WTC11 (cell line): ENCODE results near the gene BACH2. TPM values are rescaled to one million over a fixed set of nuclear protein-coding genes. Genes with fewer than 3 reads are reported as not detected.
"Not testable (repeated sequence)": the region's sequence is repeated elsewhere in the genome, so short reads cannot be mapped to it uniquely, and the experiment has no call there.

Source experiments
- ATAC-seq: fragments of 200-7000 bp; cut with Tn5 transposase; 2 replicates; pipeline ENCODE4 v1.10.0; 2021; ENCODE audit warnings: mild to moderate bottlenecking, moderate library complexity
- CTCF ChIA-PET: fragments of 300-600 bp; sonication (Branson Sonifier 250); formaldehyde crosslinking; loops from one replicate; lab custom pipeline; 2021; ENCODE audit warnings: antibody characterized with exemption; lab: Charles Lee
- POLR2A ChIA-PET: fragments of 350-600 bp; sonication (Branson Sonifier 250); formaldehyde crosslinking; loops from one replicate; lab custom pipeline; 2021; ENCODE audit warnings: antibody characterized with exemption; lab: Charles Lee
- DNase-seq: peaks from one replicate; pipeline ENCODE4 v3.0.0; 2021; ENCODE audit warnings: low spot score
- H3K27ac Mint-ChIP-seq: 2 replicates; pipeline ENCODE4 v1.8.0; 2021; ENCODE audit warnings: mixed read lengths
- H3K27me3 Mint-ChIP-seq: 2 replicates; pipeline ENCODE4 v1.8.0; 2021; ENCODE audit warnings: low read depth, mild to moderate bottlenecking, moderate library complexity, mixed read lengths
- H3K36me3 Mint-ChIP-seq: 2 replicates; pipeline ENCODE4 v1.8.0; 2021; ENCODE audit warnings: mixed read lengths
- H3K4me1 Mint-ChIP-seq: 2 replicates; pipeline ENCODE4 v1.8.0; 2022; ENCODE audit warnings: mixed read lengths
- H3K4me3 Mint-ChIP-seq: 2 replicates; pipeline ENCODE4 v1.8.0; 2021; ENCODE audit warnings: mild to moderate bottlenecking, moderate library complexity, mixed read lengths
- H3K9me3 Mint-ChIP-seq: 2 replicates; pipeline ENCODE4 v1.8.0; 2021; ENCODE audit warnings: mixed read lengths
- CREM ChIP-seq: sonication (generic); formaldehyde crosslinking; IDR thresholded peaks from 2 replicates; pipeline ENCODE4 v1.8.1; 2022; ENCODE audit warnings: mild to moderate bottlenecking, missing genetic modification reagents, moderate library complexity
- ETV6 ChIP-seq: sonication (generic); formaldehyde crosslinking; IDR thresholded peaks from 2 replicates; pipeline ENCODE4 v1.8.1; 2022; ENCODE audit warnings: mild to moderate bottlenecking, missing genetic modification reagents
- FOXP1 ChIP-seq: sonication (generic); formaldehyde crosslinking; IDR thresholded peaks from 2 replicates; pipeline ENCODE4 v1.8.0; 2022; ENCODE audit warnings: missing genetic modification reagents, mild to moderate bottlenecking, moderate library complexity, borderline replicate concordance
- HMGA2 ChIP-seq: fragments of 250-450 bp; sonication (Bioruptor Pico); IDR thresholded peaks from 2 replicates; pipeline ENCODE4 v1.4.0; 2021; ENCODE audit warnings: mild to moderate bottlenecking, moderate library complexity
- JUN ChIP-seq: sonication (generic); formaldehyde crosslinking; IDR thresholded peaks from 2 replicates; pipeline ENCODE4 v1.8.0; 2023; ENCODE audit warnings: mild to moderate bottlenecking, missing genetic modification reagents
- KAT7 ChIP-seq: sonication (generic); formaldehyde crosslinking; IDR thresholded peaks from 2 replicates; pipeline ENCODE4 v1.8.1; 2023; ENCODE audit warnings: missing genetic modification reagents, mild to moderate bottlenecking, borderline replicate concordance
- NFE2L1 ChIP-seq: sonication (generic); formaldehyde crosslinking; IDR thresholded peaks from 2 replicates; pipeline ENCODE4 v1.8.1; 2023; ENCODE audit warnings: missing genetic modification reagents
- RORB ChIP-seq: fragments of 250-450 bp; sonication (Bioruptor Pico); IDR thresholded peaks from 2 replicates; pipeline ENCODE4 v1.9.0; 2021; ENCODE audit warnings: mild to moderate bottlenecking
- TCF7 ChIP-seq: sonication (generic); formaldehyde crosslinking; IDR thresholded peaks from 2 replicates; pipeline ENCODE4 v1.8.0; 2022; ENCODE audit warnings: mild to moderate bottlenecking, low read depth, missing genetic modification reagents, moderate library complexity
- ZNF219 ChIP-seq: sonication (generic); formaldehyde crosslinking; IDR thresholded peaks from 2 replicates; pipeline ENCODE4 v1.8.0; 2023; ENCODE audit warnings: missing genetic modification reagents, mild to moderate bottlenecking, borderline replicate concordance
- ZNF423 ChIP-seq: fragments of 250-450 bp; sonication (Bioruptor Pico); IDR thresholded peaks from 2 replicates; pipeline ENCODE4 v2.1.2; 2022; ENCODE audit warnings: mild to moderate bottlenecking, moderate library complexity
- total RNA-seq: library from RNA; stranded (reverse); gene quantifications from 3 replicates; pipeline ENCODE4 v1.2.3, GENCODE V29; 2021
- TF ChIP-seq, protein P1 (sequence below): sonication (generic); formaldehyde crosslinking; IDR thresholded peaks from 2 replicates; pipeline ENCODE4 v1.8.1; 2023; ENCODE audit warnings: mild to moderate bottlenecking, missing genetic modification reagents, moderate library complexity
- TF ChIP-seq, protein P2 (sequence below): sonication (generic); formaldehyde crosslinking; IDR thresholded peaks from 2 replicates; pipeline ENCODE4 v1.8.0; 2023; ENCODE audit warnings: missing genetic modification reagents
- TF ChIP-seq, protein P3 (sequence below): fragments of 250-450 bp; sonication (Bioruptor Pico); IDR thresholded peaks from 2 replicates; pipeline ENCODE4 v1.8.0; 2021; ENCODE audit warnings: mild to moderate bottlenecking
- TF ChIP-seq, protein P4 (sequence below): sonication (generic); formaldehyde crosslinking; IDR thresholded peaks from 2 replicates; pipeline ENCODE4 v1.8.0; 2022; ENCODE audit warnings: mild to moderate bottlenecking, missing genetic modification reagents
- TF ChIP-seq, protein P5 (sequence below): sonication (generic); formaldehyde crosslinking; IDR thresholded peaks from 2 replicates; pipeline ENCODE4 v1.8.1; 2023; ENCODE audit warnings: mild to moderate bottlenecking, missing genetic modification reagents, borderline replicate concordance
- TF ChIP-seq, protein P6 (sequence below): sonication (generic); formaldehyde crosslinking; IDR thresholded peaks from 2 replicates; pipeline ENCODE4 v1.8.0; 2022; ENCODE audit warnings: mild to moderate bottlenecking, missing genetic modification reagents
- TF ChIP-seq, protein P7 (sequence below): fragments of 250-450 bp; sonication (Bioruptor Pico); IDR thresholded peaks from 2 replicates; pipeline ENCODE4 v2.1.2; 2022; ENCODE audit warnings: mild to moderate bottlenecking, moderate library complexity
- TF ChIP-seq, protein P8 (sequence below): sonication (generic); formaldehyde crosslinking; IDR thresholded peaks from 2 replicates; pipeline ENCODE4 v1.8.1; 2022; ENCODE audit warnings: mild to moderate bottlenecking, moderate library complexity, missing genetic modification reagents
- TF ChIP-seq, protein P9 (sequence below): sonication (generic); formaldehyde crosslinking; IDR thresholded peaks from 2 replicates; pipeline ENCODE4 v1.8.1; 2022; ENCODE audit warnings: mild to moderate bottlenecking, missing genetic modification reagents, moderate library complexity, borderline replicate concordance

BACH2 gene
- total RNA-seq, 1 experiment from 2014 or later: 5.9 TPM

DNA sequence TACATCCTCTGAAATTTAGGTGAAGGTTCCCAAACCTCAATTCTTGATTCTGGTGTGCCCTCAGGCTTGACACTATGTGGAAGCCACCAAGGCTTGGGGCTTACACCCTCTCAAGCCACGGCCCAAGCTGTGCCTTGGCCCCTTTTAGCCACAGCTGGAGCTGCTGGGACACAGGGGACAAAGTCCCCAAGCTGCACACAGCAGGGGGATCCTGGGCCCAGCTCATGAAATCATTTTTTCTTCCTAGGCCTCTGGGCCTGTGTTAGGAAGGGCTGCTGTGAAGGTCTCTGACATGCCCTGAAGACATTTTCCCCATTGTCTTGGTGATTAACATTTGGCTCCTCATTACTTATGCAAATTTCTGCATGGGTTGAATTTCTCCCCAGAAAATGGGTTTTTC, 37.3 kb upstream of the BACH2 start (continued):
- TF ChIP-seq JUN (no peak), HMGA2 (CRISPR knock-in tag) (no peak), ZNF219 (no peak)

DNA sequence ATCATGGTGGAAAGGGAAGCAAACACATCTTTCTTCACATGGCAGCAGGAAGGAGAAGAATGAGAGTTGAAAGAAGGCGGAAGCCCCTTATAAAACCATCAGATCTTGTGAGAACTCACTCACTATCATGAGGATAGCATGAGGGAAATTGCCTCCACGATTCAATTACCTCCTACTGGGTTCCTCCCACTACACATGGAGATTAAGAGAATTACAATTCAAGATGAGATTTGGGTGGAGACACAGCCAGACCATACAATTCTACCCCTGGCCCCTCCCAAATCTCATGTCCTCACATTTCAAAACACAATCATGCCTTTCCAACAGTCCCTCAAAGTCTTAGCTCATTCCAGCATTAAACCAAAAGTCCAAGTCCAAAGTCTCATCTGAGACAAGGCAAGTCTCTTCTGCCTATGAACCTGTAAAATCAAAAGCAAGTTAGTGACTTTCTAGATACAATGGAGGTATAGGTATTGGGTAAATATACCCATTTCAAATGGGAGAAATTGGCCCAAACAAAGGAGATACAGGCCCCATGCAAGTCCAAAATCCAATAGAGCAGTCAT, 36.4 kb upstream of the BACH2 start:
- Mint-ChIP-seq H3K36me3 (peaks cover 20% of the 10 kb centered on the region), H3K4me1 (peaks cover 21% of the 10 kb centered on the region), H3K9me3 (peaks cover 28% of the 10 kb centered on the region)
- H3K27ac Mint-ChIP-seq, CTCF ChIA-PET, ATAC-seq, H3K27me3 Mint-ChIP-seq, POLR2A ChIA-PET, H3K4me3 Mint-ChIP-seq, DNase-seq: not testable (repeated sequence)

DNA sequence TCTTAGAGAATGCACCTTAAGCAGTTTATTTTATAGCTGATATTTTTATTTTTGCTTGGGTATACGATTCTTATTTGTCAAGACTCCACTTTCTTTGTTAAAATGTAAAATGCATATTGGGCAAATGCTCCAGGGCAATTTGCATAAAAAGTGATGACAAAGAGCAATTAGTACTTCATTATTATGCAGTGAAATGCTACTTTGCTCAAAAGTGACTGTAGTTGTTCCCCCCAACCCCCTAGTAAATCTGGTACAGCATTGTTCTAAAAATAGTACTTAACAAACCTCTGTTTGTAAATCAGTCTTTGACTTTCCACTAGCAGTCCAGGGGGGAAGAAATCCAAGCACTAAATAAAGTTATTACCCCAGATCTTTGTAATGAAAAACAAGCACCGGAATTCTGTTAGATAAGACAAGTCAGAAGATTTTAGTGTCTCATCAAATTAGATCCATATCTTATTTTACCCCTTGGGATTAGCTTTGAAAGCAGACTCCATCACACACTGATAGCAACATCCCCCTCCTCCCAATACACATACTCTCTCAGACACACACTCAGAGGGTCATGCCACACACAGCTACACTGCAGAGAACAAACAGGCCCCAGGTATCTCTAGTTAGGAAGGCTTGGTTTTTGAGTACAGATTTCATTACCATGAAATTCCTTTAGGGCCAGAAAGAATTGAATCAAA, 32.9 kb upstream of the BACH2 start:
- peak overlapping the region; percentile 55; the same call in 1 of the 2 replicates for H3K27ac Mint-ChIP-seq
- TF ChIP-seq, protein P1, sequence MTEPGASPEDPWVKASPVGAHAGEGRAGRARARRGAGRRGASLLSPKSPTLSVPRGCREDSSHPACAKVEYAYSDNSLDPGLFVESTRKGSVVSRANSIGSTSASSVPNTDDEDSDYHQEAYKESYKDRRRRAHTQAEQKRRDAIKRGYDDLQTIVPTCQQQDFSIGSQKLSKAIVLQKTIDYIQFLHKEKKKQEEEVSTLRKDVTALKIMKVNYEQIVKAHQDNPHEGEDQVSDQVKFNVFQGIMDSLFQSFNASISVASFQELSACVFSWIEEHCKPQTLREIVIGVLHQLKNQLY: no peak
- TF ChIP-seq NFE2L1 (CRISPR knock-in tag) (no peak), TCF7 (no peak), ETV6 (CRISPR knock-in tag) (no peak), JUN (no peak), RORB (CRISPR knock-in tag) (no peak), ZNF423 (CRISPR knock-in tag) (no peak), KAT7 (CRISPR knock-in tag) (no peak), CREM (CRISPR knock-in tag) (no peak), FOXP1 (no peak)
- TF ChIP-seq, protein P2, sequence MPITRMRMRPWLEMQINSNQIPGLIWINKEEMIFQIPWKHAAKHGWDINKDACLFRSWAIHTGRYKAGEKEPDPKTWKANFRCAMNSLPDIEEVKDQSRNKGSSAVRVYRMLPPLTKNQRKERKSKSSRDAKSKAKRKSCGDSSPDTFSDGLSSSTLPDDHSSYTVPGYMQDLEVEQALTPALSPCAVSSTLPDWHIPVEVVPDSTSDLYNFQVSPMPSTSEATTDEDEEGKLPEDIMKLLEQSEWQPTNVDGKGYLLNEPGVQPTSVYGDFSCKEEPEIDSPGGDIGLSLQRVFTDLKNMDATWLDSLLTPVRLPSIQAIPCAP: no peak
- TF ChIP-seq, protein P3, sequence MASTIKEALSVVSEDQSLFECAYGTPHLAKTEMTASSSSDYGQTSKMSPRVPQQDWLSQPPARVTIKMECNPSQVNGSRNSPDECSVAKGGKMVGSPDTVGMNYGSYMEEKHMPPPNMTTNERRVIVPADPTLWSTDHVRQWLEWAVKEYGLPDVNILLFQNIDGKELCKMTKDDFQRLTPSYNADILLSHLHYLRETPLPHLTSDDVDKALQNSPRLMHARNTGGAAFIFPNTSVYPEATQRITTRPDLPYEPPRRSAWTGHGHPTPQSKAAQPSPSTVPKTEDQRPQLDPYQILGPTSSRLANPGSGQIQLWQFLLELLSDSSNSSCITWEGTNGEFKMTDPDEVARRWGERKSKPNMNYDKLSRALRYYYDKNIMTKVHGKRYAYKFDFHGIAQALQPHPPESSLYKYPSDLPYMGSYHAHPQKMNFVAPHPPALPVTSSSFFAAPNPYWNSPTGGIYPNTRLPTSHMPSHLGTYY: no peak
- TF ChIP-seq, protein P4, sequence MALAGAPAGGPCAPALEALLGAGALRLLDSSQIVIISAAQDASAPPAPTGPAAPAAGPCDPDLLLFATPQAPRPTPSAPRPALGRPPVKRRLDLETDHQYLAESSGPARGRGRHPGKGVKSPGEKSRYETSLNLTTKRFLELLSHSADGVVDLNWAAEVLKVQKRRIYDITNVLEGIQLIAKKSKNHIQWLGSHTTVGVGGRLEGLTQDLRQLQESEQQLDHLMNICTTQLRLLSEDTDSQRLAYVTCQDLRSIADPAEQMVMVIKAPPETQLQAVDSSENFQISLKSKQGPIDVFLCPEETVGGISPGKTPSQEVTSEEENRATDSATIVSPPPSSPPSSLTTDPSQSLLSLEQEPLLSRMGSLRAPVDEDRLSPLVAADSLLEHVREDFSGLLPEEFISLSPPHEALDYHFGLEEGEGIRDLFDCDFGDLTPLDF (CRISPR knock-in tag): no peak
- TF ChIP-seq, protein P5, sequence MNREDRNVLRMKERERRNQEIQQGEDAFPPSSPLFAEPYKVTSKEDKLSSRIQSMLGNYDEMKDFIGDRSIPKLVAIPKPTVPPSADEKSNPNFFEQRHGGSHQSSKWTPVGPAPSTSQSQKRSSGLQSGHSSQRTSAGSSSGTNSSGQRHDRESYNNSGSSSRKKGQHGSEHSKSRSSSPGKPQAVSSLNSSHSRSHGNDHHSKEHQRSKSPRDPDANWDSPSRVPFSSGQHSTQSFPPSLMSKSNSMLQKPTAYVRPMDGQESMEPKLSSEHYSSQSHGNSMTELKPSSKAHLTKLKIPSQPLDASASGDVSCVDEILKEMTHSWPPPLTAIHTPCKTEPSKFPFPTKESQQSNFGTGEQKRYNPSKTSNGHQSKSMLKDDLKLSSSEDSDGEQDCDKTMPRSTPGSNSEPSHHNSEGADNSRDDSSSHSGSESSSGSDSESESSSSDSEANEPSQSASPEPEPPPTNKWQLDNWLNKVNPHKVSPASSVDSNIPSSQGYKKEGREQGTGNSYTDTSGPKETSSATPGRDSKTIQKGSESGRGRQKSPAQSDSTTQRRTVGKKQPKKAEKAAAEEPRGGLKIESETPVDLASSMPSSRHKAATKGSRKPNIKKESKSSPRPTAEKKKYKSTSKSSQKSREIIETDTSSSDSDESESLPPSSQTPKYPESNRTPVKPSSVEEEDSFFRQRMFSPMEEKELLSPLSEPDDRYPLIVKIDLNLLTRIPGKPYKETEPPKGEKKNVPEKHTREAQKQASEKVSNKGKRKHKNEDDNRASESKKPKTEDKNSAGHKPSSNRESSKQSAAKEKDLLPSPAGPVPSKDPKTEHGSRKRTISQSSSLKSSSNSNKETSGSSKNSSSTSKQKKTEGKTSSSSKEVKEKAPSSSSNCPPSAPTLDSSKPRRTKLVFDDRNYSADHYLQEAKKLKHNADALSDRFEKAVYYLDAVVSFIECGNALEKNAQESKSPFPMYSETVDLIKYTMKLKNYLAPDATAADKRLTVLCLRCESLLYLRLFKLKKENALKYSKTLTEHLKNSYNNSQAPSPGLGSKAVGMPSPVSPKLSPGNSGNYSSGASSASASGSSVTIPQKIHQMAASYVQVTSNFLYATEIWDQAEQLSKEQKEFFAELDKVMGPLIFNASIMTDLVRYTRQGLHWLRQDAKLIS (CRISPR knock-in tag): no peak
- TF ChIP-seq, protein P6, sequence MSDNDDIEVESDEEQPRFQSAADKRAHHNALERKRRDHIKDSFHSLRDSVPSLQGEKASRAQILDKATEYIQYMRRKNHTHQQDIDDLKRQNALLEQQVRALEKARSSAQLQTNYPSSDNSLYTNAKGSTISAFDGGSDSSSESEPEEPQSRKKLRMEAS: no peak
- TF ChIP-seq, protein P7, sequence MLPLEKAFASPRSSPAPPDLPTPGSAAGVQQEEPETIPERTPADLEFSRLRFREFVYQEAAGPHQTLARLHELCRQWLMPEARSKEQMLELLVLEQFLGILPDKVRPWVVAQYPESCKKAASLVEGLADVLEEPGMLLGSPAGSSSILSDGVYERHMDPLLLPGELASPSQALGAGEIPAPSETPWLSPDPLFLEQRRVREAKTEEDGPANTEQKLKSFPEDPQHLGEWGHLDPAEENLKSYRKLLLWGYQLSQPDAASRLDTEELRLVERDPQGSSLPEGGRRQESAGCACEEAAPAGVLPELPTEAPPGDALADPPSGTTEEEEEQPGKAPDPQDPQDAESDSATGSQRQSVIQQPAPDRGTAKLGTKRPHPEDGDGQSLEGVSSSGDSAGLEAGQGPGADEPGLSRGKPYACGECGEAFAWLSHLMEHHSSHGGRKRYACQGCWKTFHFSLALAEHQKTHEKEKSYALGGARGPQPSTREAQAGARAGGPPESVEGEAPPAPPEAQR: no peak
- TF ChIP-seq, protein P8, sequence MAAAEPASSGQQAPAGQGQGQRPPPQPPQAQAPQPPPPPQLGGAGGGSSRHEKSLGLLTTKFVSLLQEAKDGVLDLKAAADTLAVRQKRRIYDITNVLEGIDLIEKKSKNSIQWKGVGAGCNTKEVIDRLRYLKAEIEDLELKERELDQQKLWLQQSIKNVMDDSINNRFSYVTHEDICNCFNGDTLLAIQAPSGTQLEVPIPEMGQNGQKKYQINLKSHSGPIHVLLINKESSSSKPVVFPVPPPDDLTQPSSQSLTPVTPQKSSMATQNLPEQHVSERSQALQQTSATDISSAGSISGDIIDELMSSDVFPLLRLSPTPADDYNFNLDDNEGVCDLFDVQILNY: no peak
- TF ChIP-seq, protein P9, sequence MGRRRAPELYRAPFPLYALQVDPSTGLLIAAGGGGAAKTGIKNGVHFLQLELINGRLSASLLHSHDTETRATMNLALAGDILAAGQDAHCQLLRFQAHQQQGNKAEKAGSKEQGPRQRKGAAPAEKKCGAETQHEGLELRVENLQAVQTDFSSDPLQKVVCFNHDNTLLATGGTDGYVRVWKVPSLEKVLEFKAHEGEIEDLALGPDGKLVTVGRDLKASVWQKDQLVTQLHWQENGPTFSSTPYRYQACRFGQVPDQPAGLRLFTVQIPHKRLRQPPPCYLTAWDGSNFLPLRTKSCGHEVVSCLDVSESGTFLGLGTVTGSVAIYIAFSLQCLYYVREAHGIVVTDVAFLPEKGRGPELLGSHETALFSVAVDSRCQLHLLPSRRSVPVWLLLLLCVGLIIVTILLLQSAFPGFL: no peak

More for the DNA sequence above, 32.9 kb upstream of the BACH2 start:
- POLR2A ChIA-PET: no interaction called here
- Mint-ChIP-seq H3K36me3 (peaks cover 19% of the 10 kb centered on the region), H3K4me3 (peak overlapping the region; percentile 5; the same call in 1 of the 2 replicates), H3K9me3 (peaks cover 26% of the 10 kb centered on the region), H3K27me3 (no peaks in the 10 kb centered on the region; the same call in 1 of the 2 replicates), H3K4me1 (peaks cover 24% of the 10 kb centered on the region)
- CTCF ChIA-PET: no interaction called here
- ATAC-seq (peak; percentile 99), DNase-seq (no peak)
